CD4-positive, alpha-beta T cell treated with Interleukin-15 for 1 hour (primary cell): ENCODE results near the gene CENPF.
"Not testable (repeated sequence)": the region's sequence is repeated elsewhere in the genome, so short reads cannot be mapped to it uniquely, and the experiment has no call there.

Experiments used
- DNase-seq: peaks from one replicate; pipeline ENCODE4 v3.0.0-alpha.2; 2020

CENPF gene

DNA sequence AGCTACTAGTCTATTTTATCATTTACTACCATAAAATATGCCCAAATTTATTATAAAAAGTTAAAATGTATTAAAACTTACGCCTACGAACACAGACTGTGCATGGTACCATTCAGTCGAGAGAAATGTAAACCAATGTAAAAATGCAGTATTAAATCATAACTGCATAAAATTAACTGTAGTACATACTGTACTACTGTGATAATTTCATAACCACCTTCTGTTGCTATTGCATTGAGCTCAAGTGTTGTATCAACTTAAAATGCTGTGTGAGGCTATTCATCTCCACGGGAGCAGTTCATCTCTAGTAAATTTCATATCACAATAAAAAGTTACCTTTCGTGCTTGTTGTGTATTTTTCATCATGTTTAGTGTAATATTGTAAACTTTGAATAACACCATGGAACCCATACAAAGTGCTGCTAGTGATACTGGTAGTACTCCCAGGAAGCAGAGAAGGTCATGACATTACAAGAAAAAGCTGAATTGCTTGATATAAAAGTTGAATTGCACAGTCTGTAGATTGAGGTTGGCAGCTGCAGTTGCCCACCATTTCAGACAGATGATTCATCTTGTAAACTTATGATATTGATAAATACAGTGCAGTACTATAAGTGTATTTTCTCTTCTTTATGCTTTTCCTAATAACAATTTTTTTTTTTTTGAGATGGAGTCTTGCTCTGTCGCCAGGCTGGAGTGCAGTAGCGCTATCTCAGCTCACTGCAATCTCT lies 19.0 kb upstream of the CENPF start:
- no peak for DNase-seq

DNA sequence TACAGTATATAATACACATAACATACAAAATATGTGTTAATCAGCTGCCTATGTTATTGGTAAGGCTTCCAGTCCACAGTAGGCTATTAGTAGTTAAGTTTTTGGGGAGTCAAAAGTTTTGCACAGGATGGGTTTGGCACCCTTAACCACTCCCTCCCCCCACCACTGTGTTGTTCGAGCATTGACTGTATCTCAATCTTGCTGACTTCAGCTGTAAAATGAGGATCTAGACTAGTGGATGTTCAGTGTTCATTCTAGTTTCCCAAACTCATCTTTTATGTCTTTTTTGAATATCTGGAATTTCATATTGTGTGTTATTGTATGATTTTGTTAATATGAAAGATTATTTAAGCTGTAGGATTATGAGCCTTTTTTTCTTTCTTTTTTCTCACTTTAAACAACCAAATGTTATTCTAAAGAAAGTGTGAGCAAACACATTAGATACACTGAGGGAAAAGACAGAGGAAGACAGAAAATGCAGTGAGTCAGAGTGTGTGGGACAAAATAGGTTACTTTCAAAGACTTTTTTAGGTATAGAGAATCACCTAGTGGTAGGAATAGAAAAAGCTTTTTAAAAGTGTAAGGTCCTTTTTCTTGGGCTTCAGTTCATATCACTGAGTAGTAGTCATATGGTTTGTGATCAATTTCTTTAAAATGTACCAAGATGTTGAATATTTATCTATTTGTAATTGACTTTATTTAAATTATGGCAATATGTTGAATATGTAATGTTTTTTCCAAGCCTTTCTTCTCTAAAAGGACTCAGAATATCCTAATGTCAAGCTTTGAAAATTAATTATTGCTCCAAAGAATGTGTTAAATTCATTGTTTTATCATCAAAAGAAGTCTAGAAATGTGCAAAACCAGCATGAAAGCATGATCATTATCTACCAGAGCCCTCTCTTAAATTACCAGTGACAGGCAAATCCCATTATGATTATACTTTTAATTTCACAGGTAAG lies 17.9 kb upstream of the CENPF start:
- no peak for DNase-seq

DNA sequence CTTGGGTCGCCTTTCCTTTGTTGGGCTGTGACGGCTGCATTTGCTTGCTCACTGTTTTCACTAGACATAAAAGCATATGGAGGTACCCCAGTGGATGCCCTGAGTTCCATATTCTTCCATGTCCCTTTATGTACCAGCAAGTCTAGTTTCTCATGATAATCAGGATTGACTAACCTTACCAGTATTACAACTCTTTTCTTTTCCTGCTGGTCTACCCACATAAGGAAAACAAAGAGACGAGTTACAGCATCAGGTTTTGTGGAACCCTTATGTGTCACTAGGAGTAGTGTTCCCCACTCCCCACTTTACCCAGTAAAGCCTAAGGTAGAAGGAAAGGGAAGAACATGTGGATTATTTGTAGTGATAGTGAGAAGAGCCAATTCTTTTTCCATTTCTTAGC lies 16.4 kb upstream of the CENPF start:
- DNase-seq = no peak

DNA sequence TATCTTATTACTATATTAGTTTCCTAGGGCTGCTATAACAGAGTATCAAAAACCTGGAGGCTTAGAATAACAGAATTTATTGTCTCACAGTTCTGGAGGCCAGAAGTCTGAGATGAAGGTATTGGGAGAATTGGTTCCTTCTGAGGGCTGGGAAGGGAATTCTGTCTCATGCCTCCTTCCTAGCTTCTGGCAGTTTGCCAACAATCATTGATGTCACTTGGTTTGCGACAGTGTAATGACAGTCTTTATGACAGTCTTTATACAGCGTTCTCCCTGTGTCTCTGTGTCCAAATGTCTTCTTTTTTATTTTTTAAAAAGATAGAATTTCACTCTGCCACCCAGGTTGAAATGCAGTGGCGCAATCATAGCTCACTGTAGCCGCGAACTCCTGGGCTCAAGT lies 15.8 kb upstream of the CENPF start:
- DNase-seq = no peak

DNA sequence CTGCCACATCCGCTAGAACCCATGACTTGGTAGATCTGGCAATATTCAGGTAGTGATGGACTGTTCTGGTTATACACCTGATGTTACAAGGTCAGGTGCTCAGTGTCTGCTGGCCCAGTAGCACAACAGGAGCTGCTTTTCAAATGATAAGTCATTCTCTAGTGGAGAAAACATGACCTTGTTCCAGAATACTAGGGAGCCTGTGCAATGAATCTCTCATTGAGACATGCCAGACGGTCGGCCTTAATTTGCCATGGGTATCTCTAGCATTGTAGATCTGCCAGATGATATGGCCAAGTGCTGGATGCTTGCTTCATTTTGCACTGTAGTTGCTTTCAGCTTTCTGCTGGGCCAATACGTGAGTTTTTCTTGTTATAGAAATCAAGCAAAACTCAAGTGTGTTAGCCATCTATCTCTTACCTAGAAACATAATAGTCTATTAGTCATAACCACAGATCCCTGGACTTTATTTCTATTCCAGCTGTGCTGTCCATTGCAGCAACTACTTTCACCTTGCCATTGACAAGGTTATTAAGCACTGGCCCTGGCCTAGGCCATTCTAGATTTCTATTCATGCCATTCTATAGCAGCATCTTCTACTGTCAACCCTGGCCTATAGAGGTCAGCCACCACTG lies 13.9 kb upstream of the CENPF start:
- DNase-seq = no peak

DNA sequence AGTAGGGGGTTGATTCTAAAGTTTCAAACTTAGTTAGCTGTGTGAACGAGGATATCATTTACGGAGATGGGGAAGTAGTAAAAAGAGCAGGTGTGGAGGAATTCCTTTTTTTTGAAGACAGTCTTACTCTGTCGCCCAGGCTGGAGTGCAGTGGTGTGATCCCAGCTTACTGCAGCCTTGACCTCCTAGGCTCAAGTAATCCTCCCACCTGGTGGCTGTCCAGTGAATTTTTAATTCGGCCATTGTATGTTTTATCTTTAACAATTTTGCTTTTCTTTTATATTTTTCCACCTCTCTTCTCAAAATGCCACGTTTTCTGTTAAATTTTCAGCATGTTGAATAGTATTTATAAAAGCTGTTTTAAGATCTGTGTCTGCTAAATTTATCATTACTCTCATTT lies 12.3 kb upstream of the CENPF start:
- no peak for DNase-seq

DNA sequence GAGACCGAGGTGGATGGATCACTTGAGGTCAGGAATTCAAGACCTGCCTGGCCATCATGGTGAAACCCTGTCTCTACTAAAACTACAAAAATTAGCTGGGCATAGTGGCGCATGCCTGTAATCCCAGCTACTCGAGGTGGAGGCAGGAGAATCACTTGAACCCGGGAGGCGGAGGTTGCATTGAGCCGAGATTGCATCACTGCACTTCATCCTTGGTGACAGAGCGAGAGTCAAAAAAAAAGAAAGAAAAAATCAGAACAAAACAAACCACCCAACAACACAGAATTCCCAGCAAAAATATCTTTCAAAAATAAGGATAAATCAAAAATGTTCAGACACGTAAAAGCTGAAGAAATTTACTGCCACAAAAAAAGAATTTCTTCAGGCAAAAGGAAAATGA lies 11.1 kb upstream of the CENPF start:
- DNase-seq = not testable (repeated sequence)

DNA sequence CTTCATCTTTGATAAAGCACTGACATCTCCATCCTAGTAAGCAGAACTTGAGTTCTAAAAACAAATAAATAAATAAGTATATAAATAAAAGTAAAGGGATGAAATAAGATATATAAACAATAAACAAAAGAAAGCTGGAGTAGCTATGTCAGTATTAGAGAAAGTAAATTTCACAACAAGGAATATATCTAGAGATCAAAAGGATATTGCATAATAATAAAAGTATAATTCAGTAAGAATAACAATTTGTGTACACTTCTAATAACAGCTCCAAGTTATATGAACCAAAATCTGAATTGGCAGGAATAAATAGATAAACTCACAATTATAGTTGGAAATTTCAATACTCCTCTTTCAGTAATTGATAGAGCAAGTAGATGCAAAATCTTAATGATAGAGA lies 9.8 kb upstream of the CENPF start:
- DNase-seq = no peak

DNA sequence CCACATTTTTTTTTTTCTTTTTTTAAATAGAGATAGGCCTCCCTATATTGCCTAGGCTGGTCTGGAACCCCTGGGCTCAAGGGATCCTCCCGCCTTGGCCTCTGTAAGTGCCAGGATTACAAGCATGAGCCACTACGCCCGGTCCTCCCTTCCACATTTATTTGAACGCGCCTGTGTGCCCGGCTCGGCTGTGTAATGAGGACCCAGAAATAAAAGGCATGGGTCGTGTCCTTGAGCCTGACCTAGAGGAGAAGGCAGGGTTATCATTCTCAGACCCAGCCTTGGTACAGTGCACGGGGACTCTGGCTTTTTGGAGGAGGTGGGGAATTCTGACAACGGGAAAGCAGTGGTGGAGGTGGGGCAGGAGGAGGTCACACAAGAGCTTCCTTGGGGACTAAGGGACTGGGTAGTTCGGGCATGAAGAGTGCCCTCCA lies 841 bp downstream of the CENPF start:
- no peak for DNase-seq

DNA sequence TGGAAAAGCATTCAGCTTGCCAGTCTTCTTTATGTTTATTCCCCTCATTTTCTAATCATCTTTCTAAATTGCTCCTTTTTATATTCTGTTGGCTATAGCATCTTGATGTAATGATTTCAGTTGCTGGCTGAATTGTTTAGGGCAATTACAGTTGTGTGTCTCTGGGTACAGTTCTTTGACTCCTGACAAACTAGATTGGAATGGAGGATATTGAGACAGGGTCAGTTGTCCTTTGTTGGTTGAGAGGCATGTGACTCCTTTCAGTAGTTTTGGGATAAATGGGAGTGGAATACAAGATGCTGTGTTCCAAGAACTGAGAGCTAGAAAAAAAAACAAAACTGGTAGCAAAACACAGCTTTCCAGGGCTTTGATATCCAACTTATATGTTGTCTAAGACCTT lies 1.5 kb downstream of the CENPF start:
- no peak for DNase-seq

DNA sequence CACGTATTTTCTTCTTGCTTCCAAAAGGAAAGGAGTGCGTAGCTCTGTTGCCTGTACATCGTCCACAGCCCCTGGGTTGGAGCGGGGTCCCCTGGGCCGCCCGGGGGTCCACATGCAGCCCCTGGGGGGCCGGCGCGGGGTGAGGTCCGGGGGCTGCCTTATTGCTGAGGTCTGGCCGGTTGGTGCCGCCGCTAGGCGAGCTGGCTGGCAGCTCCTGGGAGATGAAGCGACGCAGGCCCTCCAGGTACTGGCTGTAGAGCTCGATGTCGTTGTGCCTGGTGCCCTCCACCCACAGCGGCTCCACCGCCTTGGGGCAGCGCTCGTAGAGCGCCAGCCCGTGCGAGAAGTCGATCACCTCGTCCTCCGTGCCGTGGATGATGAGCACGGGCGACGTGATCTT lies 2.5 kb downstream of the CENPF start:
- not testable (repeated sequence) for DNase-seq

DNA sequence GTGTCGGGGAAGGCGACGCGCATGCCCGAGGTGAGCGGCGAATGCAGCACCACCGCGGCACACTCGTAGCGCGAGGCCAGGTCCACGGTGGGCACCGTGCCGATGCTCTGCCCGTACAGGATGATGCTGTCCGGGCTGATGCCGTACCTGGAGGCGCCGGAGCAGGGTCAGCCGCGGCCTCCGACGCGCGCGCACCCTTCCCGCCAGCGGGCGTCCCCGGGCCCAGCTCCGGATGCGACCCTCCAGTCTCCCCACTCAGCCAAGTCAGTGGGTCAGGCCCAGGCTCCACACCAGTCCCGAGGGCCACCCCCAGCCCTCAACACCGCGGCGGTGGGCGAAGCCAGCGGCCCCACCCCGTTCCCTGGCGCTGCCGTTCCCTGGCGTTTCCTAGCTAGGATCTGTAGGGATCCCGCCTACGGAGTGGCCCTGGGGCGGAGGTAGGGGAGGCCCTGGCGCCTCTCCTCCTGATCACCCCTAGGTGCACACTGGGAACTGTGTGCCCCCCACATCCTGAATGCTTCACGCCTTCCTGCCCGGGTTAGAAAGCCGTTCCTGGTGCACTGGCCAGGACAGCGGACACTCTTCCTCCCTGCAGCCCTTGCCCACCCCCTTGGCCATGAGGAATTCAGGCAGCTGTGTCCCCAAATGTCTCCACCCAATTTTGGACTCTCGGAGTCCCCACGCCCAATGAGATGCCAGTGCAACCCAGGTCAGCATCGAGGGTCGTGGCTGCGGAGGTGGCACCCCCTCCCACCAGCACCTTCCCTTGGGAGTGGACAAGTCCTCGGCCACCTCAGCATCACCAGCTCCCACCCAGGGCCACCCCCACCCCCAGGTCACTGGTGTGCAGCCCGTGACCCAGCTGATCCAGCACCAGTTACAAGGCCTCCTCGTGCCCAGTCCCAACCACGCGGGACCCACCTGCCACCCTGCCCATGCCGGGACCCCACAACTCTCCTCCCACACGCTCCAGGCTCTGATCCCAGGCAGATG lies 3.2 kb downstream of the CENPF start:
- not testable (repeated sequence) for DNase-seq

DNA sequence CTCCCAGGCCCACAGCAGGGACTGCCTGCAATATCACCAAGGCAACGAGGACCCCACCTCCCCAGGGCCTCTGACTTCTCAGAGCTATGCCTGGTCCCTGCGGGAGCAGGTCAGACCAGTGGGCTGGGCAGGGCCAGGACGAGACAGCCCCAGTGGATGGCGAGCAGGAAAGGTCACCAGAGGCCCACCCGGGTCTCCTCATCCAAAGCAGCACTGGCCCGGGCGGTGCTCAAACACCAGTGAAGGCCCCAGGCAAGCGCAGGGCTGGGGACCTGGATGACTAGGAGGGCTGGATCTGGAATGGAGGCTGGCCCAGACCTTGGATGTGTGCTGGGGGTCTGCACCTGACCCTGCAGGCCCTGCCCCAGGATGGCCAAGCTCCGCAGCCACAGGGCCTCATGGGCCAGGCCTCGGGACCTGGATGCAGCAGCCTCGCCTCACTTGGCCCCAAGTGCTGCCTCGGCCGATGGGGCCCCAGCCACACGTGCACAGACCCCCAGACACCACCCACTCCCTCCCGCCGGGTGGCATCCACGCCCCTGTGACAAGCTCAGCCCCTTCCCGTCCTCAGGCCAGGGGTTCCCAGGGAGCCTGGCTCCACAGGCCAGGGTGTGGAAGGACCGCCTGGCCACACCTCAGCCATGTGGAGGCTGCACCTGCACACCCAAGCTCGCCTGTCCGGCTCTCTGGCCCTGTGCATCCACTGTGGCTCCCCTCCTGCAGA lies 4.7 kb downstream of the CENPF start:
- DNase-seq = not testable (repeated sequence)

DNA sequence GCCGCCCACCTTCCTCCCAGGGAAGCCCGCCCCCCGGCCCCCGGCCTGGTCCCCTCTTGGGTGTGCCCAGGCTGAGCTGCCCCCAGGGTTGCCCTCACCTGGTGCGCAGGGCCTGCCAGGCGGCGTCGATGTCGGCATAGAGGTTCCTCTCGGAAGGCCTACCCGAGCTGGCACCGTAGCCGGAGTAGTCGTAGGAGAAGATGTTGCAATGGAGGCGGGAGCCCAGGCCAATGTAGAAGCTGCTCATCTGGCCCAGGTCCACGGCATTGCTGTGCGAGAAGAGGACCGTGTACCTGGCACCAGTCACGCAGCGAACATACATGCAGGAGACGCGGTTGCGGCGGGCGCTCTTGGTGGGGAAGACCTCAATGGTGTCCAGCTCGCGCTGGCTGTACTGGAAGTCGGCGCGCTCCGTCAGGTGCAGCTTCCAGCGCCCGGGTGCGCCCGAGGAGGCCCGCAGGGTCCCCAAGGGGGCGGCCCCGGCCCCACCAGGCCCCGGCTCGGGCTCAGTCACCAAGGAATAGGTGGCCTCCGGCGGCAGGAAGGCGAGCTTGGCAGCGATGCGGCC lies 5.3 kb downstream of the CENPF start:
- DNase-seq = not testable (repeated sequence)

DNA sequence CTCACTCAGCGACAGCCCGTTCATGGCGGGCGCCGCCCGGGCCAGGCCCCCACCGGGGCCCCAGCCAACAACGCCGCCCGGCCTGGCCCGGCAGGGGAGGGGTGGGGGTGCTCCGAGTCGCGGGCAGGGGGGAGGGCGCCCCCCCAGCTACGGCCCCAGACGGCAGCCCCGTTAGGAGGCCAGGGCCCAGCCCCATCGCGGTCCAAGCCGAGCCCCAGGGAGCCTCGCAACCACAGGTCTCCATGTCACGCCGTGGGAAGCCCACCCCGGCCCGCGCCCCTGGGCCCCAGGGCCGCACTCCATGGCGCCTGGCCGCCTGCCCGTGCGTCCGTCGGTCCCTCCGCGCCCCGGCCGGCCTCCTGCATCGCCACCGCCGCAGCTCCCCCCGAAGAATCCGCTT lies 5.8 kb downstream of the CENPF start:
- not testable (repeated sequence) for DNase-seq

DNA sequence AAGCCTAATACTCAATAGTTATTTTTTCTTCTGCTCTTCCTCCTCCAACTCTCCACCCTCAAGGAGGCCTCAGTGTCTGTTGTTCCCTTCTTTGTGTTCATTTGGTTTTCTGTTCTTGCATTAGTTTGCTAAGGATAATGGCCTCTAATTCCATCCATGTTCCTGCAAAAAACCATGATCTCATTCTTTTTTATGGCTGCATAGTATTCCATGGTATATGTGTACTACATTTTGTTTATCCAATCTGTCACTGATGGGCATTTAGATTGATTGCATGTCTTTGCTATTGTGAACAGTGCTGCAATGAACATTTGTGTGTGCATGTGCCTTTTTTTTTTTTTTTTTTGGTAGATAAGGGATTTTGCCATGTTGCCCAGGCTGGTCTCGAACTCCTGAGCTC lies 6.7 kb downstream of the CENPF start:
- DNase-seq = no peak

DNA sequence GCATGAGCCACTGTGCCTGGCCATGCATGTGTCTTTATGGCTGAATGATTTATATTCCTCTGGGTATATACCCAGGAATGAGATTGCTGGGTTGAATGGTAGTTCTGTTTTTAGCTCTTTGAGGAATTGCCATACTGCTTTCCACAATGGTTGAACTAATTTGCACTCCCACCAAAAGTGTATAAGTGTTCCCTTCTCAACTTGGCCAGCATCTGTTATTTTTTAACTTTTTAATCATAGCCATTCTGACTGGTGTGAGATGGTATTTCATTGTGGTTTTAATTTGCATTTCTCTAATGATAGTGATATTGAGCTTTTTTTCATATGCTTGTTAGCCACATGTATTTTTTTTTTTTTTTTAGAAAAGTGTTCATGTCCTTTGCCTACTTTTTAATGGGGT lies 7.1 kb downstream of the CENPF start:
- DNase-seq = not testable (repeated sequence)

DNA sequence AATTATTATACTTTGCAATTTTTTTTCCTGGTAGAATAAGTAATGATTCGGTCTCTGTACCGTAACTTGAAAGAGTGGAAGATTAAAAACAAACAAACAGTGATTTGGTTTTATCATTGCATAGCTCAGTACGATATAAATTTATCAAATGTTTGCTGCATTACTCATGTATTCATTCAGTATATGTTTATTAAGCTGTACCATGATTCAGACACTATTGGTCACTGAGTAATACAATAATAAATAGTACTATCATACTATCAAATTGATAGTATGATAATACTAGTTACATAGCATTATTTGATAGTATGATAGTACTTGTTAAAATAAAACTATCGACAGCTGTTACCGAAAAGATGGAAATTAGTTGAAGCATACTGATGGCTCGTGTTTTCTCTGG lies 12.1 kb downstream of the CENPF start:
- DNase-seq = no peak

DNA sequence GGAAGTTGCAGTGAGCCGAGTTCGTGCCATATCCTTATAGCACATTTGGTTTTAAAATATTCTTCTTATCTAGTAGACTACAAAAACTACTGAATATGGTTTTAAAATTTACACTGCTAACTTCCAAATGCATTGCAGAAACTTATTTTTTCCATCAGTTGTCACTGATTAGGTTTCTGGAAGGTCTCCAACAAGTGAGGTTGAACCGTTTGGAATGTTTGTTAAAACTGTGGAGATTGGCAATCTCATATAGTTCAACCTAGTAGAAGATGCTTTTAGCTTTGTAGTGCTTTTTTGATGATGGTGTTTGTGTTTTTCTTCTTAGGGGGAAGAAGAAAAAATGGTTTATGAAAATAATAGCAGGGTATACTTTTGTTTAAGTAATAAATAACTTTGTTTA lies 12.9 kb downstream of the CENPF start:
- DNase-seq = no peak

DNA sequence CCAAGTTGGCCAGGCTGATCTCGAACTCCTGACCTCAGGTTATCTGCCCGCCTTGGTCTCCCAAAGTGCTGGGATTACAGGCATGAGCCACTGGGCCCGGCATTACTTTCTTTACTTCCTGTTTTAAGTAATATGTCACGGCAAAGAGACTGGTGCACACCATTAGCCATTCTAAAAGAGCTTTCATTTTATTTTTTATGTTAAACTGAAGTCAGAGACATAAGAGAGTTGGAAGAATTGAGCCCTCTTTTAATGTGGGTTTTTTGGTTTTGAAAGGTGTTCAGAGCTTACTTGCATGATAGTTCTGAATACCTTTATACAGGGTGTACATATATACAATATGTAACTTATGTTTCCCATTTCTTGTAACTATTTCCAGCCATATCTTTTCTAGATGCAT lies 14.3 kb downstream of the CENPF start:
- no peak for DNase-seq

DNA sequence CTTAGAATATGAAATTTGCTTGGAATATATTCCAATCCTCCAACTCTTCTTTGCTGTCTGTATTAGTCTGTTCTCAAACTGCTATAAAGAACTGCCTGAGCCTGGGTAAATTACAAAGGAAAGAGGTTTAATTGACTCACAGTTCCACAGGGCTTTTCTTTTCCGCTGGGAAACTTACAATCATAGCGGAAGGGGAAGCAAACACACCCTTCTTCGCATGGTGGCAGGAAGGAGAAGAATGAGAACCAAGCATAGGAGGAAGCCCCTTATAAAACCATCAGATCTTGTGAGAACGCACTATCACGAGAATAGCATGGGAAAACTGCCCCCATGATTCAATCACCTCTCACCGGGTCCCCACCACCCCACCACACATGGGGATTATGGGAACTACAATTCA lies 14.8 kb downstream of the CENPF start:
- no peak for DNase-seq
